Ramos (cell line): ENCODE results near the gene TNP1.

Experiments used
- in situ Hi-C: fragments of 300-500 bp; cut with MboI; formaldehyde crosslinking; loops from one replicate; pipeline ENCODE4 v1.14.3; 2022; ENCODE audit warnings: low sequenced_read_pairs; ENCODE audit not compliant: unreplicated experiment

Gene TNP1

GRCh38 chr2:216859944-216860343, at the start of gene TNP1:
Gene TNP1, minus strand, starts transcription at chr2:216860064. Its CDS starts 30 bp downstream, at chr2:216860034.
- in situ Hi-C loops: no loop called here

GRCh38 chr2:216908300-216908699, 48.4 kb upstream of the TNP1 start:
- in situ Hi-C loops: no loop called here

- in situ Hi-C loops: no loop called here
These were observed 45.9 kb upstream of the TNP1 start for GRCh38 chr2:216905649-216906329.

GRCh38 chr2:216904974-216905373, 45.1 kb upstream of the TNP1 start:
- in situ Hi-C loops: no loop called here

GRCh38 chr2:216904554-216904953, 44.7 kb upstream of the TNP1 start:
- in situ Hi-C loops: no loop called here

GRCh38 chr2:216903470-216903869, 43.6 kb upstream of the TNP1 start:
- in situ Hi-C loops: no loop called here

- in situ Hi-C loops: no loop called here
These were observed 41.4 kb upstream of the TNP1 start for GRCh38 chr2:216901273-216901672.

GRCh38 chr2:216900406-216900805, 40.5 kb upstream of the TNP1 start:
- in situ Hi-C loops: no loop called here

- in situ Hi-C loops: no loop called here
These were observed 37.8 kb upstream of the TNP1 start for GRCh38 chr2:216897561-216898203.

GRCh38 chr2:216890138-216890537, 30.3 kb upstream of the TNP1 start:
- in situ Hi-C loops: no loop called here

GRCh38 chr2:216888887-216889622, 29.2 kb upstream of the TNP1 start:
- in situ Hi-C loops: no loop called here

- in situ Hi-C loops: no loop called here
These were observed 28.2 kb upstream of the TNP1 start for GRCh38 chr2:216888081-216888480.

GRCh38 chr2:216887138-216887537, 27.3 kb upstream of the TNP1 start:
- in situ Hi-C loops: no loop called here

GRCh38 chr2:216885117-216885553, 25.3 kb upstream of the TNP1 start:
- in situ Hi-C loops: no loop called here

- in situ Hi-C loops: no loop called here
These were observed 24.5 kb upstream of the TNP1 start for GRCh38 chr2:216884347-216884746.

GRCh38 chr2:216882876-216883275, 23.0 kb upstream of the TNP1 start:
- in situ Hi-C loops: no loop called here

- in situ Hi-C loops: no loop called here
These were observed 21.5 kb upstream of the TNP1 start for GRCh38 chr2:216881411-216881810.

GRCh38 chr2:216880509-216881184, 20.8 kb upstream of the TNP1 start:
- in situ Hi-C loops: no loop called here

- in situ Hi-C loops: no loop called here
These were observed 20.1 kb upstream of the TNP1 start for GRCh38 chr2:216879727-216880508.

GRCh38 chr2:216878072-216878471, 18.2 kb upstream of the TNP1 start:
- in situ Hi-C loops: no loop called here
